ENCODE data around the gene G6PC2. TPM values are rescaled to one million over a fixed set of nuclear protein-coding genes. Genes with fewer than 3 reads are reported as not detected.

Gene G6PC2
- total RNA-seq, 4 donors from 2014 or later = 0.29 TPM; not detected in 3

GRCh38 chr2:168952424-168952823 is 51.3 kb downstream of the G6PC2 start:
- DNase-seq = no peak
- 81 to 82% methylated on average over 1 of the region's 1 CpG for WGBS, 2 donors
- no peaks in the 10 kb centered on the region for H3K27me3 ChIP-seq
- no peaks in the 10 kb centered on the region for H3K4me1 ChIP-seq
- intact Hi-C loops (cut with DNase I) = no loop called here
- no peak overlapping the region for H3K27ac ChIP-seq
- no peak for TF ChIP-seq POLR2A (IDR thresholded peaks at IDR 0.05)
- TF ChIP-seq CTCF (IDR thresholded peaks at IDR 0.05) = no peak
- H3K9me3 ChIP-seq = no peaks in the 10 kb centered on the region
- H3K4me3 ChIP-seq (replicated peaks in 1 of 3) = no peak overlapping the region
- H3K36me3 ChIP-seq = no peaks in the 10 kb centered on the region

- no peak overlapping the region for H3K27ac ChIP-seq
- intact Hi-C loops (cut with DNase I) = no loop called here
- no peaks in the 10 kb centered on the region for H3K27me3 ChIP-seq
- H3K36me3 ChIP-seq = no peaks in the 10 kb centered on the region
- no peak for DNase-seq
- TF ChIP-seq POLR2A (IDR thresholded peaks at IDR 0.05) (no peak), CTCF (IDR thresholded peaks at IDR 0.05) (no peak)
- no peaks in the 10 kb centered on the region for H3K9me3 ChIP-seq
- H3K4me3 ChIP-seq (replicated peaks in 1 of 3) = no peak overlapping the region
- no peaks in the 10 kb centered on the region for H3K4me1 ChIP-seq
Observed at GRCh38 chr2:168954256-168954655, 53.2 kb downstream of the G6PC2 start.

- 89 to 90% methylated on average over 4 of the region's 4 CpGs for WGBS, 2 donors
- TF ChIP-seq CTCF (IDR thresholded peaks at IDR 0.05) = no peak
- no peak for TF ChIP-seq POLR2A (IDR thresholded peaks at IDR 0.05)
- Histone ChIP-seq H3K36me3 (no peaks in the 10 kb centered on the region), H3K9me3 (no peaks in the 10 kb centered on the region), H3K4me1 (no peaks in the 10 kb centered on the region), H3K27ac (no peak overlapping the region), H3K27me3 (no peaks in the 10 kb centered on the region), H3K4me3 (replicated peaks in 1 of 3) (no peak overlapping the region)
- DNase-seq = no peak
- intact Hi-C loops (cut with DNase I) = no loop called here
Observed at GRCh38 chr2:168955321-168955720, 54.2 kb downstream of the G6PC2 start.

- H3K27me3 ChIP-seq = no peaks in the 10 kb centered on the region
- no peak overlapping the region for H3K27ac ChIP-seq
- TF ChIP-seq POLR2A (IDR thresholded peaks at IDR 0.05) = no peak
- no peak for TF ChIP-seq CTCF (IDR thresholded peaks at IDR 0.05)
- DNase-seq = no peak
- no peaks in the 10 kb centered on the region for H3K9me3 ChIP-seq
- no peaks in the 10 kb centered on the region for H3K36me3 ChIP-seq
- no peak overlapping the region for H3K4me3 ChIP-seq (replicated peaks in 1 of 3)
- intact Hi-C loops (cut with DNase I) = no loop called here
- no peaks in the 10 kb centered on the region for H3K4me1 ChIP-seq
- WGBS, 2 donors = 85 to 100% methylated on average over 2 of the region's 2 CpGs
Observed at GRCh38 chr2:168956392-168956791, 55.3 kb downstream of the G6PC2 start.

Other genes starting within 250 kb of the G6PC2 start
- gene NOSTRIN, start 98.7 kb upstream of the G6PC2 start, total RNA-seq = 10 to 100 TPM; 10.1 to 48.1 (median 18.0) TPM
- 1 to 10 TPM in 1 of 4 donors, not detected in 3; 6.7 TPM for gene SPC25, start 10.9 kb upstream of the G6PC2 start, total RNA-seq
- gene ABCB11, start 130.0 kb downstream of the G6PC2 start, total RNA-seq = 1 to 10 TPM in 1 of 4 donors, under 1 TPM in 2, not detected in 1; under 0.01 to 1.2 (median 0.11) TPM
- under 1 TPM in 1 of 4 donors, not detected in 3; 0.54 TPM for gene DHRS9, start 168.3 kb downstream of the G6PC2 start, total RNA-seq

Data from thyroid gland (tissue), 4 donors.